Natural killer cell (primary cell): ENCODE data around the gene UBA3. TPM values are rescaled to one million over a fixed set of nuclear protein-coding genes. Genes with fewer than 3 reads are reported as not detected.

ENCODE experiments used
- ATAC-seq, 3 donors: fragments of 150-1000 bp in 2 of 3; fragments of 200-7000 bp in 1 of 3; cut with Tn5 transposase; 1 replicate in 1 of 3; 2 replicates in 2 of 3; pipeline ENCODE4 v1.10.0; 2021; ENCODE audit warnings: mild to moderate bottlenecking in 2 of 3, moderate library complexity in 2 of 3
- DNase-seq, 2 donors: peaks; one replicate each; pipeline versions ENCODE4 v3.0.0 to v3.0.0-alpha.2; 2013 to 2021; ENCODE audit warnings: mixed read lengths in 1 of 2
- H3K27ac ChIP-seq: one replicate; pipeline ENCODE4 v1.5.1; 2013; ENCODE audit warnings: mild to moderate bottlenecking, low read length
- H3K27me3 ChIP-seq: one replicate; pipeline ENCODE4 v1.6.1; 2013; ENCODE audit warnings: low read length; ENCODE audit not compliant: control insufficient read depth, insufficient read depth
- H3K36me3 ChIP-seq: one replicate; pipeline ENCODE4 v1.6.1; 2013; ENCODE audit warnings: low read length; ENCODE audit not compliant: control insufficient read depth, insufficient read depth
- H3K4me1 ChIP-seq: one replicate; pipeline ENCODE4 v1.6.1; 2013; ENCODE audit warnings: low read length; ENCODE audit not compliant: control insufficient read depth, insufficient read depth
- H3K4me3 ChIP-seq: one replicate; pipeline ENCODE4 v1.5.1; 2013; ENCODE audit warnings: low read length
- H3K9me3 ChIP-seq: one replicate; pipeline ENCODE4 v1.6.1; 2013; ENCODE audit warnings: low read length; ENCODE audit not compliant: control insufficient read depth, insufficient read depth
- H3K27ac Mint-ChIP-seq, 2 donors: one replicate each; pipeline ENCODE4 v1.8.0; 2022; ENCODE audit warnings: mild to moderate bottlenecking in 2 of 2, mixed read lengths in 2 of 2, moderate library complexity in 1 of 2
- H3K27me3 Mint-ChIP-seq, 2 donors: one replicate each; pipeline ENCODE4 v1.8.0; 2022; ENCODE audit warnings: low read depth in 2 of 2, mixed read lengths in 2 of 2
- H3K36me3 Mint-ChIP-seq: one replicate; pipeline ENCODE4 v1.8.0; 2022; ENCODE audit warnings: mixed read lengths
- H3K4me1 Mint-ChIP-seq, 2 donors: one replicate each; pipeline ENCODE4 v1.8.0; 2022; ENCODE audit warnings: mixed read lengths in 2 of 2
- H3K4me3 Mint-ChIP-seq: one replicate; pipeline ENCODE4 v1.8.0; 2022; ENCODE audit warnings: mild to moderate bottlenecking, moderate library complexity, mixed read lengths
- H3K9me3 Mint-ChIP-seq, 2 donors: one replicate each; pipeline ENCODE4 v1.8.0; 2022; ENCODE audit warnings: mixed read lengths in 2 of 2
- WGBS: methylation state at CpG from one replicate; pipeline ENCODE4 v1.1.7; 2013; ENCODE audit warnings: missing lambda C conversion rate; ENCODE audit not compliant: insufficient coverage; 5-methylcytosine and 5-hydroxymethylcytosine counted together
- intact Hi-C: fragments of 100-400 bp; cut with micrococcal nuclease; formaldehyde crosslinking; loops from one replicate; pipeline ENCODE4 v1.14.2; 2022
- total RNA-seq, 4 donors: library from RNA; stranded (reverse); fragments of 120-200 nt in 1 of 4; gene quantifications; one replicate each; pipeline versions ENCODE4 v1.2.3 to v1.2.4, GENCODE V29; 2013 to 2022
- TF ChIP-seq, protein P1 (sequence below): fragments of 200-600 bp; IDR thresholded peaks from one replicate; pipeline ENCODE4 v1.8.0; 2022; ENCODE audit warnings: antibody characterized with exemption

The UBA3 gene
- total RNA-seq, 3 donors from 2014 or later (not counting 1 experiment from before 2014, with no cell fraction given): 72.0 to 87.7 (median 72.8) TPM

DNA sequence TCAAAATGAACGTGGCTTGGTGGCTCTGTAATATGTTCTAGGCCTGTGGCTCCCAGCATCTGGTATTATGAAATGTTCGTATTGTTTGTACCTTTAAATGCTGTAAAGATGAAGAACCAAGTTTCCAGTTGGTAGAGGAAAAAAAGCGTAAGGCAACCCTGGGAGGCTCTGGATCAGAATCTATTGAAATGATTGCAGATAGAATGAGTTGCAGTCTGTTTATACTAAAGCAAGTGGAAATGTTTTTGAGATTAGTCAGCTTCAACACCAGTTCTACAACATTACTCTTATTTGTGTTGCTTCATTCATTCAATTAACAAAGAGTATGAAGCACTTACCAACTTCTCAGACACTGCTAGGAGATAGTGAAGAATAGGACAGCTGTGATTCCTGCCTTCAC is 9.9 kb upstream of the UBA3 start:
- H3K27ac Mint-ChIP-seq: peak overlapping the region; percentile 91 to 93
- H3K9me3 Mint-ChIP-seq: no peaks in the 10 kb centered on the region
- no peaks in the 10 kb centered on the region for H3K9me3 ChIP-seq
- 71% methylated on average over 3 of the region's 3 CpGs for WGBS
- peak overlapping the region; percentile 27 for H3K27ac ChIP-seq
- intact Hi-C loops: no loop called here
- peak overlapping the region; percentile 29 for H3K4me3 Mint-ChIP-seq
- no peaks in the 10 kb centered on the region for H3K27me3 ChIP-seq
- H3K27me3 Mint-ChIP-seq: no peaks in the 10 kb centered on the region
- no peaks in the 10 kb centered on the region for H3K36me3 Mint-ChIP-seq
- H3K4me3 ChIP-seq: no peak overlapping the region
- H3K4me1 Mint-ChIP-seq: peaks cover 72 to 77% of the 10 kb centered on the region in 2 donors
- no peak for ATAC-seq
- TF ChIP-seq, protein P1, sequence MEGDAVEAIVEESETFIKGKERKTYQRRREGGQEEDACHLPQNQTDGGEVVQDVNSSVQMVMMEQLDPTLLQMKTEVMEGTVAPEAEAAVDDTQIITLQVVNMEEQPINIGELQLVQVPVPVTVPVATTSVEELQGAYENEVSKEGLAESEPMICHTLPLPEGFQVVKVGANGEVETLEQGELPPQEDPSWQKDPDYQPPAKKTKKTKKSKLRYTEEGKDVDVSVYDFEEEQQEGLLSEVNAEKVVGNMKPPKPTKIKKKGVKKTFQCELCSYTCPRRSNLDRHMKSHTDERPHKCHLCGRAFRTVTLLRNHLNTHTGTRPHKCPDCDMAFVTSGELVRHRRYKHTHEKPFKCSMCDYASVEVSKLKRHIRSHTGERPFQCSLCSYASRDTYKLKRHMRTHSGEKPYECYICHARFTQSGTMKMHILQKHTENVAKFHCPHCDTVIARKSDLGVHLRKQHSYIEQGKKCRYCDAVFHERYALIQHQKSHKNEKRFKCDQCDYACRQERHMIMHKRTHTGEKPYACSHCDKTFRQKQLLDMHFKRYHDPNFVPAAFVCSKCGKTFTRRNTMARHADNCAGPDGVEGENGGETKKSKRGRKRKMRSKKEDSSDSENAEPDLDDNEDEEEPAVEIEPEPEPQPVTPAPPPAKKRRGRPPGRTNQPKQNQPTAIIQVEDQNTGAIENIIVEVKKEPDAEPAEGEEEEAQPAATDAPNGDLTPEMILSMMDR: no peak
- peaks cover 69% of the 10 kb centered on the region for H3K4me1 ChIP-seq
- DNase-seq: no peak
- H3K36me3 ChIP-seq: peaks cover 12% of the 10 kb centered on the region

DNA sequence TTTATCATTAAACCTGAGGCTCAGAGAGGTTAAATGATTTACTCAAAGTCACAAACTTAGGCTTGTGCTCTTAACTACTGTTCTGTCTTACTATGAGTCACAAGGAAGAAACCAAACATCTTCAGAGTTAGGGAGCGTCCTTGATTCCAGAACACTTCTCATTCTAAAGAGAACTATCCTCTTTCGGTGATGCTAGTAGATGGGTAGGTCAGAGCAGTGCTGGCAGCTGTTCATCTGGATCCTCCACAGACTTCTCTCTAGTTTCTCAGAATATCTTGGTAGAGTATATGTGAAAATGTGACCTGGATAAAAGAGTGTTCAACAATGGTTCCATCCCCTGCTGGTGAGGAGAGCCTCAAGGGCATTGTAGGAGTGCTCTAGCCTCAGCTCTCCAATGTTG is 7.9 kb upstream of the UBA3 start:
- Histone ChIP-seq H3K27me3 (no peaks in the 10 kb centered on the region), H3K36me3 (peaks cover 9% of the 10 kb centered on the region), H3K4me3 (no peak overlapping the region), H3K27ac (no peak overlapping the region), H3K4me1 (peaks cover 62% of the 10 kb centered on the region), H3K9me3 (no peaks in the 10 kb centered on the region)
- ATAC-seq: no peak
- no CpG with 5 or more reads among the region's 2 CpGs for WGBS
- no peak for DNase-seq
- no peaks in the 10 kb centered on the region for H3K9me3 Mint-ChIP-seq
- no peaks in the 10 kb centered on the region for H3K36me3 Mint-ChIP-seq
- peak overlapping the region; percentile 72 to 91 for H3K27ac Mint-ChIP-seq
- peaks cover 72 to 77% of the 10 kb centered on the region in 2 donors for H3K4me1 Mint-ChIP-seq
- peak overlapping the region; percentile 71 for H3K4me3 Mint-ChIP-seq
- no peaks in the 10 kb centered on the region for H3K27me3 Mint-ChIP-seq
- intact Hi-C loops: loop anchor here (10.0 kb wide), 1 partner anchor 1433 kb away; the partner anchor contains the start of gene SUCLG2
- TF ChIP-seq, protein P1: no peak

DNA sequence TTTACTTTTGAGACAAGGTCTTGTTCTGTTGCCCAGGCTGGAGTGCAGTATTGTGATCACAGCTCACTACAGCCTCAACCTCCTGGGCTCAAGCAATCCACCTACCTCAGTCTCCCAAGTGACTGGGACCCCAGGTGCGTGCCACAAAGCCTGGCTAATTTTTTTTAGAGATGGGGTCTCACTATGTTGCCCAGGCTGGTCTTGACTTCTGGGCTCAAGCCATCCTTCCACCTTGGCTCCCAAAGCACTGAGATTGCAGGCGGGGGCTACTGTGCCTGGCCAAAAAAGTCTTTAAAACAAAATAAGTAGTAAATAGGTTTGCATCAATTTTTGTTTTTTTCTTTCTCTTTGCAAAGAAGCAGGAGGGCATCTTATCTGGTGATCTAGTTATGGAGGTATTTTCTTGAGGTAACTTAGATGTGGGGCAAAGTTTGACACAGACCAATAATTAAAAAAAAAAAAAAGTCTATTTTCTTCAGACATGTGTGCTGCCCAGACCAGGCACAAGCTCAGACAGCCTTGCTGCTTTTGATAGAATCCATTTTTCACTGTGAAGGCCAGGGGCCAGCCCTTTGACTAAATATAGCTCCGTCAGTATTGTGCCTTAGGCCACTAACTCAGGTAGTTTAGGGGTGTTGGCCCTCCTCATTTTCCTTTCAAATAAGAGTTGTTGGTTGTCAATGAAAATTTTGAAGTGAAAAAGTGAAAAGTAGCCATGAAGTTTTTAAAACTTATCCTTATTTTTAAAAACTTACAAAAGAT is 7.0 kb upstream of the UBA3 start:
- Histone ChIP-seq H3K27ac (peak overlapping the region; percentile 78), H3K27me3 (no peaks in the 10 kb centered on the region), H3K4me3 (peak overlapping the region; percentile 92), H3K9me3 (no peaks in the 10 kb centered on the region), H3K4me1 (peaks cover 60% of the 10 kb centered on the region), H3K36me3 (peaks cover 9% of the 10 kb centered on the region)
- no peaks in the 10 kb centered on the region for H3K27me3 Mint-ChIP-seq
- WGBS: 93% methylated on average over 2 of the region's 3 CpGs
- DNase-seq: no peak
- TF ChIP-seq, protein P1: no peak
- ATAC-seq: no peak
- H3K27ac Mint-ChIP-seq: peak overlapping the region in 1 of 2 donors; percentile 91
- peaks cover 74 to 76% of the 10 kb centered on the region in 2 donors for H3K4me1 Mint-ChIP-seq
- intact Hi-C loops: loop anchor here (10.0 kb wide), 1 partner anchor 1432 kb away; the partner anchor contains the start of gene SUCLG2
- H3K9me3 Mint-ChIP-seq: no peaks in the 10 kb centered on the region
- H3K36me3 Mint-ChIP-seq: no peaks in the 10 kb centered on the region
- H3K4me3 Mint-ChIP-seq: peak overlapping the region; percentile 45
